Panc1 (cell line): Measurements from ENCODE around the gene CLP1. TPM values are rescaled to one million over a fixed set of nuclear protein-coding genes. Genes with fewer than 3 reads are reported as not detected.

Source experiments
- ATAC-seq: fragments of 200-7000 bp; cut with Tn5 transposase; 2 replicates; pipeline ENCODE4 v1.9.1; 2020; ENCODE audit warnings: mild to moderate bottlenecking, moderate library complexity
- BruUV-seq: library from RNA; stranded (reverse); fragments of 400-500 nt; replicated peaks from 2 replicates; lab custom pipeline; 2021; lab: Mats Ljungman, UMichigan
- CTCF ChIA-PET: fragments of 300-600 bp; sonication (Branson Sonifier 250); formaldehyde crosslinking; loops from one replicate; lab custom pipeline; 2022; ENCODE audit warnings: antibody characterized with exemption; lab: Charles Lee
- POLR2A ChIA-PET: fragments of 300-600 bp; sonication (Branson Sonifier 250); formaldehyde crosslinking; loops from one replicate; lab custom pipeline; 2022; ENCODE audit warnings: antibody characterized with exemption; lab: Charles Lee
- DNase-seq: peaks from one replicate; pipeline ENCODE4 v3.0.0-alpha.2; 2010; ENCODE audit warnings: low read depth, low spot score
- H3K27ac ChIP-seq: 2 replicates; pipeline ENCODE4 v1.5.1; 2011; ENCODE audit warnings: mild to moderate bottlenecking, low read length, inconsistent platforms
- H3K27me3 ChIP-seq: fragments of 200-500 bp; sonication (Bioruptor generic); 2 replicates; pipeline ENCODE4 v1.6.0; 2014; ENCODE audit warnings: low read length, inconsistent platforms; ENCODE audit not compliant: control insufficient read depth, insufficient read depth
- H3K36me3 ChIP-seq: fragments of 200-500 bp; sonication (Bioruptor generic); 2 replicates; pipeline ENCODE4 v1.5.1; 2014; ENCODE audit warnings: inconsistent platforms, mild to moderate bottlenecking, low read length, moderate library complexity; ENCODE audit not compliant: control insufficient read depth, insufficient read depth
- H3K4me1 ChIP-seq: 2 replicates; pipeline ENCODE4 v1.5.1; 2011; ENCODE audit warnings: inconsistent platforms, mild to moderate bottlenecking, low read length, moderate library complexity; ENCODE audit not compliant: control insufficient read depth, insufficient read depth
- H3K4me3 ChIP-seq, 2 experiments: 2 replicates each; pipeline ENCODE4 v1.5.1; 2011 to 2012; ENCODE audit warnings: low read depth in 2 of 2, low read length in 2 of 2, mild to moderate bottlenecking in 2 of 2, inconsistent platforms in 1 of 2, moderate library complexity in 1 of 2
- H3K9me3 ChIP-seq: fragments of 200-500 bp; sonication (Bioruptor generic); 2 replicates; pipeline ENCODE4 v1.5.1; 2014; ENCODE audit warnings: low read depth, mild to moderate bottlenecking, inconsistent platforms, low read length, moderate library complexity; ENCODE audit not compliant: control insufficient read depth, insufficient read depth
- CTCF ChIP-seq: fragments of 450-650 bp; IDR thresholded peaks from 2 replicates; pipeline ENCODE4 v1.5.1; 2017; ENCODE audit warnings: mild to moderate bottlenecking
- POLR2AphosphoS5 ChIP-seq: IDR thresholded peaks from 2 replicates; pipeline ENCODE4 v1.6.1; 2012; ENCODE audit warnings: mild to moderate bottlenecking, low read depth, low read length, moderate library complexity
- REST ChIP-seq, 2 experiments: IDR thresholded peaks; 2 replicates each; pipeline ENCODE4 v1.6.1; 2011 to 2012; ENCODE audit warnings: low read depth in 2 of 2, control low read depth in 1 of 2, low read length in 1 of 2, mild to moderate bottlenecking in 1 of 2, moderate library complexity in 1 of 2; ENCODE audit not compliant: insufficient read depth in 1 of 2
- SIN3A ChIP-seq: IDR thresholded peaks from 2 replicates; pipeline ENCODE4 v1.6.1; 2012; ENCODE audit warnings: low read depth, mild to moderate bottlenecking, low read length, moderate library complexity, borderline replicate concordance; ENCODE audit not compliant: insufficient read depth
- TCF7L2 ChIP-seq: IDR thresholded peaks from 2 replicates; pipeline ENCODE4 v1.6.1; 2011; ENCODE audit warnings: mild to moderate bottlenecking, low read depth, low read length, inconsistent platforms
- in situ Hi-C: cut with HindIII; loops from 2 replicates; pipeline ENCODE4 v1.10.0; 2016; ENCODE audit warnings: low sequenced_read_pairs, low pct_unique_long_range_greater_than_20kb
- intact Hi-C: fragments of 100-400 bp; cut with micrococcal nuclease; formaldehyde crosslinking; loops from one replicate; pipeline ENCODE4 v1.10.0; 2022; ENCODE audit not compliant: unreplicated experiment
- total RNA-seq: library from RNA; stranded (reverse); gene quantifications from one replicate; pipeline ENCODE4 v1.2.1, GENCODE V29; 2021; ENCODE audit not compliant: unreplicated experiment

CLP1 gene
- total RNA-seq, 1 experiment from 2014 or later: 17.7 TPM

GRCh38 chr11:57674251-57674650 lies 16.7 kb downstream of the CLP1 start:
- no peak for TF ChIP-seq SIN3A
- no peak for TF ChIP-seq REST (IDR thresholded peaks at IDR 0.05; ENCODE audit: insufficient read depth in 1 of 2, low read depth in 2 of 2, low read length in 1 of 2)
- TF ChIP-seq POLR2AphosphoS5: no peak
- TF ChIP-seq TCF7L2: no peak
- TF ChIP-seq CTCF: no peak
- in situ Hi-C loops (no loop called here), intact Hi-C loops (no loop called here)
- no TSS peak for BruUV-seq
- POLR2A ChIA-PET: interaction anchor here (0.6 kb wide), 1 partner anchor 857 kb away, joined by 8 read pairs; no protein-coding TSS in a partner anchor
- peaks cover 6% of the 10 kb centered on the region; the same call in 1 of the 2 replicates for H3K4me1 ChIP-seq
- H3K9me3 ChIP-seq: no peaks in the 10 kb centered on the region
- ATAC-seq (no peak), DNase-seq (no peak)
- CTCF ChIA-PET: no interaction called here
- H3K36me3 ChIP-seq: peaks cover 30% of the 10 kb centered on the region
- no peak overlapping the region for H3K27ac ChIP-seq
- no peaks in the 10 kb centered on the region for H3K27me3 ChIP-seq
- H3K4me3 ChIP-seq: no peak overlapping the region

GRCh38 chr11:57675176-57675941 lies 17.8 kb downstream of the CLP1 start:
- CTCF ChIA-PET: no interaction called here
- BruUV-seq: no TSS peak
- ATAC-seq: no peak

More at GRCh38 chr11:57675176-57675941, 17.8 kb downstream of the CLP1 start:
- no peak for DNase-seq
- no peaks in the 10 kb centered on the region for H3K9me3 ChIP-seq
- H3K36me3 ChIP-seq: peaks cover 30% of the 10 kb centered on the region
- in situ Hi-C loops: no loop called here
- H3K4me1 ChIP-seq: no peaks in the 10 kb centered on the region
- POLR2A ChIA-PET: interaction anchor here (0.7 kb wide), 1 partner anchor 31 kb away, joined by 3 read pairs; no protein-coding TSS in a partner anchor
- no peak overlapping the region for H3K27ac ChIP-seq
- TF ChIP-seq CTCF (no peak), SIN3A (no peak), REST (IDR thresholded peaks at IDR 0.05; ENCODE audit: insufficient read depth in 1 of 2, low read depth in 2 of 2, low read length in 1 of 2) (no peak), POLR2AphosphoS5 (no peak), TCF7L2 (no peak)
- no peaks in the 10 kb centered on the region for H3K27me3 ChIP-seq
- intact Hi-C loops: no loop called here
- no peak overlapping the region for H3K4me3 ChIP-seq
